Endodermal cell (in vitro differentiated cells): ENCODE results near the gene SYMPK. TPM values are rescaled to one million over a fixed set of nuclear protein-coding genes. Genes with fewer than 3 reads are reported as not detected.
A peak's percentile ranks its signal among the peaks of the same experiment; 100 is the strongest.

Source experiments
- DNase-seq: peaks from one replicate; pipeline ENCODE4 v3.0.0-alpha.2; 2017
- H3K27ac ChIP-seq: 2 replicates; pipeline ENCODE4 v1.5.1; 2013; ENCODE audit warnings: mild to moderate bottlenecking, low read depth, low read length, moderate library complexity
- H3K27me3 ChIP-seq: 2 replicates; pipeline ENCODE4 v1.6.1; 2013; ENCODE audit warnings: mild to moderate bottlenecking, low read length, moderate library complexity; ENCODE audit not compliant: insufficient read depth, control insufficient read depth, poor library complexity, severe bottlenecking
- H3K36me3 ChIP-seq: 2 replicates; pipeline ENCODE4 v1.7.0; 2013; ENCODE audit warnings: mild to moderate bottlenecking, low read length, moderate library complexity; ENCODE audit not compliant: control insufficient read depth, insufficient read depth
- H3K4me1 ChIP-seq: one replicate; pipeline ENCODE4 v1.7.0; 2013; ENCODE audit warnings: low read length; ENCODE audit not compliant: control insufficient read depth, insufficient read depth
- H3K4me3 ChIP-seq: 2 replicates; pipeline ENCODE4 v1.5.1; 2013; ENCODE audit warnings: mild to moderate bottlenecking, low read length, moderate library complexity
- H3K9ac ChIP-seq: 2 replicates; pipeline ENCODE4 v1.6.1; 2013; ENCODE audit warnings: mild to moderate bottlenecking, low read length, moderate library complexity; ENCODE audit not compliant: poor library complexity, severe bottlenecking; ENCODE audit errors: extremely low read depth
- H3K9me3 ChIP-seq: 2 replicates; pipeline ENCODE4 v1.6.1; 2013; ENCODE audit warnings: mild to moderate bottlenecking, low read length, moderate library complexity; ENCODE audit not compliant: control insufficient read depth
- H3K27ac Mint-ChIP-seq: 2 replicates; pipeline ENCODE4 v1.8.0; 2020; ENCODE audit warnings: mixed read lengths
- H3K27me3 Mint-ChIP-seq: 2 replicates; pipeline ENCODE4 v1.8.0; 2021; ENCODE audit warnings: mild to moderate bottlenecking, mixed read lengths; ENCODE audit not compliant: insufficient read depth
- H3K36me3 Mint-ChIP-seq: 2 replicates; pipeline ENCODE4 v1.8.0; 2020; ENCODE audit warnings: low read depth, mixed read lengths
- H3K4me1 Mint-ChIP-seq: 2 replicates; pipeline ENCODE4 v1.8.0; 2020; ENCODE audit warnings: mixed read lengths
- H3K4me3 Mint-ChIP-seq: 2 replicates; pipeline ENCODE4 v1.8.0; 2020; ENCODE audit warnings: mild to moderate bottlenecking, moderate library complexity, mixed read lengths
- H3K9me3 Mint-ChIP-seq: 2 replicates; pipeline ENCODE4 v1.8.0; 2020; ENCODE audit warnings: mild to moderate bottlenecking, mixed read lengths
- WGBS, 2 experiments: methylation state at CpG; one replicate each; pipeline versions ENCODE4 v1.1.5 to v1.1.7; 2013; ENCODE audit warnings: missing lambda C conversion rate in 2 of 2, mixed read lengths in 1 of 2; ENCODE audit not compliant: insufficient coverage in 1 of 2, insufficient read length in 1 of 2; 5-methylcytosine and 5-hydroxymethylcytosine counted together
- total RNA-seq, 2 donors: library from RNA; stranded (reverse); fragmentation: NEBNext Ultra II Directional in 1 of 2; extraction: Animal tissue kit (Norgen Biotek cat#: 25700) in 1 of 2; gene quantifications; 2 replicates in 1 of 2; 3 replicates in 1 of 2; pipeline ENCODE4 v1.2.1, GENCODE V29; 2021
- TF ChIP-seq, protein P1 (sequence below): fragments of 200-600 bp; sonication (generic); conservative IDR thresholded peaks from 2 replicates; pipeline ENCODE4 v1.5.0; 2021; ENCODE audit warnings: antibody characterized with exemption, mild to moderate bottlenecking

SYMPK gene
- total RNA-seq, 2 donors from 2014 or later, result 104 to 119 TPM

DNA sequence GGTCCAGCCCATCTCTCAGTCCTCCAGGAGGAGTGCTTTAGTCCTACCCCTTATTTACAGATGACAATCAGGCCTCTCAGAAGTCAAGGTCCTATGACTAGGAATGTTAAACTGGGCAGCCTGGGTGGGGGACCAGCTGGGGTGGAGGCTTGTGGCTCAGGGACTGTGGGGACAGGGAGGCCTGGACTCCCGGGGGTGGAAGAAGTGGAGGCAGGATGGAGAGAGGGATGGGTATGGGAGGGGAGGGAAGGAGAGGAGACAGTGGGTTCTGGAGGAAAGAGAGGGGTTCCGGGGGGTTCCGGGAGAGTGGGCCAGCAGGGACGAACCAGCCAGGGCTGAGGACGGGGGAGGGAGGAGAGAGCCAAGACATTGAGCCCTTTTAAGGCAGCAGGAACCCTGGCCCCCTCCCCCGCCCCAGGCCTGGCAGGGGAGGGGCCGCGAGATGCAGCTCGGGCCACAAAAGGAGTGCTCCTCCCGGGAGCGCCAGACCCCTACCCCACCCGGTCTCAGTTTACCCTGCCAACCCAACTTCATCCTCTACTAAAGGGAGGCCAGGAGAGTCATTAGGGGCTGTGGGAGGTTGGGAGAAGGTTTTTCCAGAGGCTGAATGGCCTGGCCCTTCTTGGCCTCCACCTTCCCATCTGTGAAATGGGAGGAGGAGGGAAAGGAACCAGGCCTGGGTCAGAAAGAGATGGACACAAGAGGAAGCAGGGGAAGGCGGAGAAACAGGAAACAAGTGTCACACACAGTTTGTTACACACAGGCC lies 82.3 kb downstream of the SYMPK start:
- Mint-ChIP-seq H3K27ac (no peak overlapping the region), H3K4me3 (no peak overlapping the region), H3K4me1 (peaks cover 9% of the 10 kb centered on the region), H3K27me3 (peaks cover 6% of the 10 kb centered on the region), H3K9me3 (no peaks in the 10 kb centered on the region), H3K36me3 (peaks cover 31% of the 10 kb centered on the region)
- H3K27ac ChIP-seq, result no peak overlapping the region
- peaks cover 21% of the 10 kb centered on the region for H3K36me3 ChIP-seq
- no peaks in the 10 kb centered on the region for H3K27me3 ChIP-seq
- peaks cover 11% of the 10 kb centered on the region for H3K4me1 ChIP-seq
- H3K4me3 ChIP-seq, result no peak overlapping the region
- DNase-seq, result no peak
- H3K9ac ChIP-seq, result no peak overlapping the region
- H3K9me3 ChIP-seq, result no peaks in the 10 kb centered on the region
- TF ChIP-seq, protein P1, sequence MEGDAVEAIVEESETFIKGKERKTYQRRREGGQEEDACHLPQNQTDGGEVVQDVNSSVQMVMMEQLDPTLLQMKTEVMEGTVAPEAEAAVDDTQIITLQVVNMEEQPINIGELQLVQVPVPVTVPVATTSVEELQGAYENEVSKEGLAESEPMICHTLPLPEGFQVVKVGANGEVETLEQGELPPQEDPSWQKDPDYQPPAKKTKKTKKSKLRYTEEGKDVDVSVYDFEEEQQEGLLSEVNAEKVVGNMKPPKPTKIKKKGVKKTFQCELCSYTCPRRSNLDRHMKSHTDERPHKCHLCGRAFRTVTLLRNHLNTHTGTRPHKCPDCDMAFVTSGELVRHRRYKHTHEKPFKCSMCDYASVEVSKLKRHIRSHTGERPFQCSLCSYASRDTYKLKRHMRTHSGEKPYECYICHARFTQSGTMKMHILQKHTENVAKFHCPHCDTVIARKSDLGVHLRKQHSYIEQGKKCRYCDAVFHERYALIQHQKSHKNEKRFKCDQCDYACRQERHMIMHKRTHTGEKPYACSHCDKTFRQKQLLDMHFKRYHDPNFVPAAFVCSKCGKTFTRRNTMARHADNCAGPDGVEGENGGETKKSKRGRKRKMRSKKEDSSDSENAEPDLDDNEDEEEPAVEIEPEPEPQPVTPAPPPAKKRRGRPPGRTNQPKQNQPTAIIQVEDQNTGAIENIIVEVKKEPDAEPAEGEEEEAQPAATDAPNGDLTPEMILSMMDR, result no peak
- 53 to 100% methylated on average over 1 to 9 of the region's 13 CpGs for WGBS, 2 experiments

DNA sequence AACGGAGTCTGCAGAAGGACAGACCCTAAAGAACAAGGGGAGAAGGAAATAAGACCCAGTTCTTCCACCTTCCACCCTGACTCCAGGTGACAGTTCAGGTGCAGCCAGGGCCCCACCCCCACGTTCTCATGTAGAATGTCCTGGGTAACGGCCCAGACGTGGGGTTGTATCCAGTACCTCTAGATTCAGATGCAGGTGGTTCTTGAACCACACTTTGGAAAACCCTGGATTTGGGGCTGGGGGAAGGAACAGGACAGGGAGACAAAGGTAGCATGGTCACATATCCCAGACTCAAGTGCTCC lies 82.8 kb downstream of the SYMPK start:
- Histone ChIP-seq H3K27ac (no peak overlapping the region), H3K9ac (no peak overlapping the region), H3K4me3 (no peak overlapping the region), H3K9me3 (no peaks in the 10 kb centered on the region), H3K27me3 (no peaks in the 10 kb centered on the region), H3K36me3 (peaks cover 21% of the 10 kb centered on the region), H3K4me1 (peaks cover 11% of the 10 kb centered on the region)
- no peak overlapping the region for H3K27ac Mint-ChIP-seq
- H3K9me3 Mint-ChIP-seq, result no peaks in the 10 kb centered on the region
- H3K4me1 Mint-ChIP-seq, result peaks cover 9% of the 10 kb centered on the region
- DNase-seq, result peak; percentile 65
- H3K36me3 Mint-ChIP-seq, result peaks cover 29% of the 10 kb centered on the region
- WGBS, 2 experiments, result 69 to 77% methylated on average over 3 to 4 of the region's 4 CpGs
- no peak overlapping the region for H3K4me3 Mint-ChIP-seq
- TF ChIP-seq, protein P1, result no peak
- H3K27me3 Mint-ChIP-seq, result peaks cover 6% of the 10 kb centered on the region

GRCh38 chr19:45779231-45780145 lies 83.5 kb downstream of the SYMPK start:
- Mint-ChIP-seq H3K4me1 (peaks cover 9% of the 10 kb centered on the region), H3K27me3 (peaks cover 6% of the 10 kb centered on the region), H3K9me3 (no peaks in the 10 kb centered on the region), H3K27ac (peak overlapping the region; percentile 75), H3K36me3 (peaks cover 35% of the 10 kb centered on the region), H3K4me3 (peak overlapping the region; percentile 50)
- DNase-seq, result peak; percentile 100
- TF ChIP-seq, protein P1, result peak; percentile 90
- no peaks in the 10 kb centered on the region for H3K9me3 ChIP-seq
- H3K4me1 ChIP-seq, result peaks cover 11% of the 10 kb centered on the region
- H3K36me3 ChIP-seq, result peaks cover 21% of the 10 kb centered on the region
- no peaks in the 10 kb centered on the region for H3K27me3 ChIP-seq
- 4 to 9% methylated on average over 21 to 48 of the region's 48 CpGs for WGBS, 2 experiments
- peak overlapping the region; percentile 63 for H3K4me3 ChIP-seq
- no peak overlapping the region for H3K27ac ChIP-seq
- H3K9ac ChIP-seq, result no peak overlapping the region
